HG03558 (cell line): ENCODE data around the gene GLIS1.
"Not testable (repeated sequence)": the region's sequence is repeated elsewhere in the genome, so short reads cannot be mapped to it uniquely, and the experiment has no call there.

Experiments used
- ATAC-seq: cut with Tn5 transposase; IDR thresholded peaks from one replicate; pipeline ENCODE4 v1.9.1; 2021; ENCODE audit warnings: moderate number of reproducible peaks; ENCODE audit not compliant: unreplicated experiment; ENCODE audit errors: extremely low read depth

GLIS1 gene

GRCh38 chr1:53739109-53739681 is at the start of gene GLIS1:
GLIS1 (minus strand) TSS chr1:53739164; CDS start chr1:53738064, 1,100 bp downstream.
- peak; percentile 79 for ATAC-seq

GRCh38 chr1:53787655-53788054 is 48.7 kb upstream of the GLIS1 start:
- no peak for ATAC-seq

GRCh38 chr1:53783056-53783455 is 44.1 kb upstream of the GLIS1 start:
- no peak for ATAC-seq

GRCh38 chr1:53781654-53782053 is 42.7 kb upstream of the GLIS1 start:
- ATAC-seq = no peak

- ATAC-seq = no peak
These were observed 38.3 kb upstream of the GLIS1 start for GRCh38 chr1:53777272-53777671.

- ATAC-seq = no peak
These were observed 32.7 kb upstream of the GLIS1 start for GRCh38 chr1:53771648-53772047.

GRCh38 chr1:53769780-53770179 is 30.8 kb upstream of the GLIS1 start:
- ATAC-seq = no peak

GRCh38 chr1:53769184-53769583 is 30.2 kb upstream of the GLIS1 start:
- no peak for ATAC-seq

GRCh38 chr1:53766831-53767405 is 28.0 kb upstream of the GLIS1 start:
- ATAC-seq = no peak

- no peak for ATAC-seq
These were observed 27.3 kb upstream of the GLIS1 start for GRCh38 chr1:53766194-53766742.

GRCh38 chr1:53765657-53766056 is 26.7 kb upstream of the GLIS1 start:
- no peak for ATAC-seq

- ATAC-seq = no peak
These were observed 24.9 kb upstream of the GLIS1 start for GRCh38 chr1:53763911-53764310.

GRCh38 chr1:53763461-53763860 is 24.5 kb upstream of the GLIS1 start:
- ATAC-seq = no peak

GRCh38 chr1:53760497-53760896 is 21.5 kb upstream of the GLIS1 start:
- ATAC-seq = not testable (repeated sequence)

GRCh38 chr1:53755874-53756273 is 16.9 kb upstream of the GLIS1 start:
- no peak for ATAC-seq

GRCh38 chr1:53754484-53755312 is 15.7 kb upstream of the GLIS1 start:
- ATAC-seq = no peak

GRCh38 chr1:53752281-53752680 is 13.3 kb upstream of the GLIS1 start:
- ATAC-seq = no peak

GRCh38 chr1:53747841-53748240 is 8.9 kb upstream of the GLIS1 start:
- no peak for ATAC-seq

GRCh38 chr1:53740621-53741105 is 1.7 kb upstream of the GLIS1 start:
- no peak for ATAC-seq

- ATAC-seq = no peak
These were observed 507 bp downstream of the GLIS1 start for GRCh38 chr1:53738205-53739108.
